GM19463 (cell line): ENCODE measurements around the gene KRT34.
"Not testable (repeated sequence)": the region's sequence is repeated elsewhere in the genome, so short reads cannot be mapped to it uniquely, and the experiment has no call there.

ENCODE experiments used
- ATAC-seq: cut with Tn5 transposase; IDR thresholded peaks from one replicate; pipeline ENCODE4 v1.9.1; 2021; ENCODE audit warnings: mild to moderate bottlenecking, moderate library complexity; ENCODE audit not compliant: unreplicated experiment

KRT34 gene

GRCh38 chr17:41404024-41404671 is 22.0 kb upstream of the KRT34 start:
- ATAC-seq: no peak

GRCh38 chr17:41403404-41404023 is 21.4 kb upstream of the KRT34 start:
- no peak for ATAC-seq

GRCh38 chr17:41402161-41402560 is 20.1 kb upstream of the KRT34 start:
- no peak for ATAC-seq

GRCh38 chr17:41396996-41397660 is 15.0 kb upstream of the KRT34 start, which contains the start of gene KRT31:
Gene KRT31, minus strand, starts transcription at chr17:41397608. Its CDS starts 69 bp downstream, at chr17:41397539.
- no peak for ATAC-seq

GRCh38 chr17:41396340-41396739 is 14.2 kb upstream of the KRT34 start:
- ATAC-seq: no peak

- ATAC-seq: no peak
Observed at GRCh38 chr17:41395611-41396010, 13.5 kb upstream of the KRT34 start.

- ATAC-seq: not testable (repeated sequence)
Observed at GRCh38 chr17:41395044-41395443, 12.9 kb upstream of the KRT34 start.

- no peak for ATAC-seq
Observed at GRCh38 chr17:41394254-41394996, 12.3 kb upstream of the KRT34 start.

- no peak for ATAC-seq
Observed at GRCh38 chr17:41393826-41394225, 11.7 kb upstream of the KRT34 start.

- no peak for ATAC-seq
Observed at GRCh38 chr17:41393294-41393693, 11.2 kb upstream of the KRT34 start.

GRCh38 chr17:41392278-41392677 is 10.2 kb upstream of the KRT34 start:
- ATAC-seq: no peak

- ATAC-seq: no peak
Observed at GRCh38 chr17:41391535-41391934, 9.4 kb upstream of the KRT34 start.

- no peak for ATAC-seq
Observed at GRCh38 chr17:41390411-41390938, 8.4 kb upstream of the KRT34 start.

- no peak for ATAC-seq
Observed at GRCh38 chr17:41387670-41388069, 5.6 kb upstream of the KRT34 start.

GRCh38 chr17:41386227-41386626 is 4.1 kb upstream of the KRT34 start:
- ATAC-seq: no peak

GRCh38 chr17:41383690-41384089 is 1.6 kb upstream of the KRT34 start:
- ATAC-seq: no peak

GRCh38 chr17:41382394-41382793 is 288 bp upstream of the KRT34 start:
- no peak for ATAC-seq

GRCh38 chr17:41380091-41380490 is 2.0 kb downstream of the KRT34 start:
- ATAC-seq: not testable (repeated sequence)

- no peak for ATAC-seq
Observed at GRCh38 chr17:41377546-41377945, 4.6 kb downstream of the KRT34 start.

- ATAC-seq: no peak
Observed at GRCh38 chr17:41369713-41370112, 12.4 kb downstream of the KRT34 start, which contains the start of gene KRT33B. Gene KRT33B, minus strand, starts transcription at chr17:41369813. Its CDS starts 63 bp downstream, at chr17:41369750.

- ATAC-seq: no peak
Observed at GRCh38 chr17:41369023-41369422, 13.1 kb downstream of the KRT34 start.
